ENCODE data around the gene CHCHD10.

Gene CHCHD10

GRCh38 chr22:23787600-23787896 is 19.8 kb upstream of the CHCHD10 start:
- DNase-seq (ENCODE audit: low read depth) = no peak

GRCh38 chr22:23786752-23787599 is 19.2 kb upstream of the CHCHD10 start, which contains the start of gene SMARCB1:
TSS of gene SMARCB1 (plus strand) at chr22:23786966. CDS start at chr22:23787170, 204 bp downstream.
- DNase-seq (ENCODE audit: low read depth) = peak; percentile 64

GRCh38 chr22:23786261-23786710 is 18.5 kb upstream of the CHCHD10 start:
- no peak for DNase-seq (ENCODE audit: low read depth)

- no peak for DNase-seq (ENCODE audit: low read depth)
Measured at GRCh38 chr22:23784215-23784732, 16.5 kb upstream of the CHCHD10 start.

GRCh38 chr22:23783265-23784150 is 15.7 kb upstream of the CHCHD10 start:
- no peak for DNase-seq (ENCODE audit: low read depth)

GRCh38 chr22:23782703-23783102 is 14.9 kb upstream of the CHCHD10 start:
- no peak for DNase-seq (ENCODE audit: low read depth)

- DNase-seq (ENCODE audit: low read depth) = no peak
Measured at GRCh38 chr22:23782252-23782651, 14.5 kb upstream of the CHCHD10 start.

GRCh38 chr22:23781511-23782183 is 13.9 kb upstream of the CHCHD10 start:
- no peak for DNase-seq (ENCODE audit: low read depth)

- no peak for DNase-seq (ENCODE audit: low read depth)
Measured at GRCh38 chr22:23781065-23781464, 13.3 kb upstream of the CHCHD10 start.

GRCh38 chr22:23780146-23780748 is 12.5 kb upstream of the CHCHD10 start:
- DNase-seq (ENCODE audit: low read depth) = no peak

GRCh38 chr22:23779731-23780130 is 12.0 kb upstream of the CHCHD10 start:
- no peak for DNase-seq (ENCODE audit: low read depth)

- no peak for DNase-seq (ENCODE audit: low read depth)
Measured at GRCh38 chr22:23779083-23779482, 11.3 kb upstream of the CHCHD10 start.

GRCh38 chr22:23778577-23778900 is 10.8 kb upstream of the CHCHD10 start:
- DNase-seq (ENCODE audit: low read depth) = no peak

- no peak for DNase-seq (ENCODE audit: low read depth)
Measured at GRCh38 chr22:23777776-23778576, 10.2 kb upstream of the CHCHD10 start.

- DNase-seq (ENCODE audit: low read depth) = no peak
Measured at GRCh38 chr22:23775779-23776375, 8.1 kb upstream of the CHCHD10 start.

GRCh38 chr22:23774922-23775436 is 7.2 kb upstream of the CHCHD10 start:
- no peak for DNase-seq (ENCODE audit: low read depth)

- no peak for DNase-seq (ENCODE audit: low read depth)
Measured at GRCh38 chr22:23774114-23774921, 6.5 kb upstream of the CHCHD10 start.

- no peak for DNase-seq (ENCODE audit: low read depth)
Measured at GRCh38 chr22:23773483-23774113, 5.8 kb upstream of the CHCHD10 start.
